IPS-NIHi7 (cell line): ENCODE results near the gene ROCK1.
A peak's percentile ranks its signal among the peaks of the same experiment; 100 is the strongest.
"Not testable (repeated sequence)": the region's sequence is repeated elsewhere in the genome, so short reads cannot be mapped to it uniquely, and the experiment has no call there.

Experiments
- DNase-seq: peaks from one replicate; pipeline ENCODE4 v3.0.0; 2012; ENCODE audit warnings: mixed read lengths; ENCODE audit errors: extremely low spot score

Gene ROCK1

DNA sequence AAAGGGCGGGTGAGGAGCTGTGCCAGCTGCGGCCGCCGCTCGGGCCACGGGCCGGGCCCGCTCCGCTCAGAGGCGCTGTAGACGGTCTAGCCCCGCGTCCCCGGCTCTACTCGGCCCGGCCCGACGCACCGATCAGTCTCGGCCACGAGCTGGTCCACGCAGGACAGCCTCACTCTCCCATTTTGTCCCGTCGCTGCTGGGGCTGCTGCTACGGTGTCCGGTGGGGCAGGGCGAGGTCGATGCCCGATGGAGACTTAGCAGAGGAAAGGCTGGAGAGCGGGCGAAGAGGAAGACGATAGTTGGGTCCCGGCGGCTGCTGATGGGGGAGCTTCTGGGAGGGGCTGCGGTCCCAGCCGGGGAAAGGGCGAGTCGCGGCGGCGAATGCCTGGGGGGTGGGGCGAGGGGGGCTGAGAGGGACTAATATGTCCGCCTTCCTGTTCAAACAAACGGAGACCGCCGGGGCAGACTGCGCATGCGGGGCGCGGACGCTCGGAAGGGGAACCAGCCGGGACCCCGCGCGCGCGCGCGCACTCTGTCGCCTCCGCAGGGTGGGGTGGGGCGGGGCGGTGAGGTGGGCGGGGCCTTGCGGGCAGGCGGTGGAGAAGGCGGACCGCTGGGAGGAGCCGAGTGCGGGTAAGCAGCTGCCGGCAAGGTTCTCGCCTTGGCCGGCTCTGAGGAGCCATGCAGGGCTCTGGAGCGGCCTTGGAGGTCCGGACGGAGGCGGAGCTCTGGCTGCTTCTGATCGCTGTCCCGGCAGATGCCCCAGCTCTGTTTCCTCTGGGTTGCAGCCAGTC, at the start of gene ROCK1:
Gene ROCK1 (minus strand): TSS at position 468 of the 794 bp plus-strand sequence. CDS start 903 bp downstream, outside the sequence.
- peak; percentile 96 for DNase-seq

GRCh38 chr18:21155443-21155842, 43.8 kb upstream of the ROCK1 start:
- DNase-seq, result no peak

DNA sequence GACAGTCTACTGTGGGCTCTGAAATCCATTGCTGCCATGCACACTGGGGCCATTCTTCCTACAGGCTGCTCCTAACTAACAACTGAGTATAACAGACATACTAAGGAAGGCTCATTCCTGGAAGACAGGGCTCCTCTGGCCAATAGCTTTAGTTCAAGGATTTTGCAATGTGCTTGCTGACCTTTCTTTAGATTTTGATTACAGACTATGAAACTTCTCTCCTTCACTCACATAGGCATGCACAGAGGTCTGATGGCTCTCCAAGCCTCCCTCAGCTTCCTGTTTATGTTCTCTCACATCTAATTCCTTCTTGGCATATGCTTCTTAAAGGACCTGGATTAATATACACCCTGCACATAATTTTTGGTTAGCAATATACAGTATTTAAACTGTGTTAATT, 34.4 kb upstream of the ROCK1 start:
- DNase-seq, result no peak

- DNase-seq, result no peak
Measured at GRCh38 chr18:21145371-21145770, 33.8 kb upstream of the ROCK1 start.

DNA sequence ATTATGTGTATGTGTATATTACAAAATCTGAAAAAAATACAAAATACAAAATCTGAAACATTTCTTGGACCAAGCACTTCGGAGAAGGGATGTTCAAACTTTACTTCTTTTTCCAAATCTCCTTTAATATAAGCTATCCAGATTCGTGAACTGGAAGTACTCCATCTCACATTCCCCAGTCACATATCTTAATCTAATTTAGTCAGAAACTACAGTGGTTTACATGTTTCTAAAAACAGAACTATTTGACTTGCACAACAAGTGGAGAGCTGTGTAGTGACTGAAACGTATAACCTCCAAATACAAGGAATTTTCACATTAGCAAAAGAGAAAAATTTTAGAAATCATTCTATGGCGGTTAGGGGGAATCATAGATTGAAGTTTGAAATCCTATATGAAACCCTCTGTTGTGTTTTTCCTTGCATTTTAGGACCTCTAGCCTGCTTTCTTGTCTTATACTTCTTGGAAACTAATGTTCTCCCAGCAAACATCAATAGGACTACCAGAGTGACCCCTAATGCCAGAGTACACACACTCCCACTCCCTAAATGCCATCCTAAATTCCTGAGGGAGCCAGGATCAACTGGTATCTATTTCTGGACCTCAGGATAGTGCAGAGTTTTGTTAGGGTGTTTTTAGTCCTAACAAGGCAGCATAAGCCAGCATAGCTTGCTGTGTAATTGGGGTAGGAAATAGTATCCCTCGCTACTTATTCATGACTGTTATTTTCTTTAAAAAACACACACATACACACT, 30.2 kb upstream of the ROCK1 start:
- DNase-seq, result no peak

- not testable (repeated sequence) for DNase-seq
Measured at GRCh38 chr18:21137719-21138488, 26.3 kb upstream of the ROCK1 start.

- DNase-seq, result no peak
Measured at GRCh38 chr18:21134895-21135294, 23.3 kb upstream of the ROCK1 start.

GRCh38 chr18:21132398-21132918, 20.8 kb upstream of the ROCK1 start:
- no peak for DNase-seq

- no peak for DNase-seq
Measured at GRCh38 chr18:21131698-21132227, 20.1 kb upstream of the ROCK1 start.

DNA sequence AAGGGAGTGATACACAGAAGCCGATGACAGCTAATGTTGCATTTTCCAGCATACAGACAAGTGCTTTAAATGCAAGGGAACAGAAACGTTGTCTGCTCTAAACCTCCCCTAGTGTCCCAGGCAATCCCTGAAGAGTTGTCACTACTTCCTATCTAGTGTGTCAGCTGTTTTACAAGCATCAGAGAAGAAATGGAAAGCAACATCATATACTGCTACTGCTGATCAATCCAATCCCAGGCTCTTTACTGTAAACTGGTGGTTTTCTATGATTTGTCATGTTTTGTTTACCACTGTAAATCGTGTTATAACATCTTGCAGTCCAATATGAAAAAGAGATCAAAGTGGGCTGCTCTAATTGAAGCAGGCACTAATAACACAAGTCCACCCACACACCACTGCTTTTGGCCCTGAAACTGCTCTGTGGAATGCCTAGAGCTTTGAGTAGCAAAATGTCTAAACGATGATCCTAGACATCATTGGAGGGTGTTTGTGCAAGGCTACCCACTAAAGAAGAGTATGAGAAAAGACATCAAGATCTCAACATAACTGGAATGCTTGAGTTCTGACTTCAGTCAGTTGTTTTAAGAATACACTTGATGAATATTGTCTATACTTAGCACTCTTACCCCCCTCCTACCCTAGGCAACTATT, 18.1 kb upstream of the ROCK1 start:
- no peak for DNase-seq

GRCh38 chr18:21123290-21123926, 11.8 kb upstream of the ROCK1 start:
- DNase-seq, result no peak

GRCh38 chr18:21118806-21119205, 7.2 kb upstream of the ROCK1 start:
- no peak for DNase-seq

GRCh38 chr18:21117409-21118131, 6.0 kb upstream of the ROCK1 start:
- DNase-seq, result no peak

GRCh38 chr18:21115519-21116411, 4.2 kb upstream of the ROCK1 start:
- DNase-seq, result peak; percentile 17

DNA sequence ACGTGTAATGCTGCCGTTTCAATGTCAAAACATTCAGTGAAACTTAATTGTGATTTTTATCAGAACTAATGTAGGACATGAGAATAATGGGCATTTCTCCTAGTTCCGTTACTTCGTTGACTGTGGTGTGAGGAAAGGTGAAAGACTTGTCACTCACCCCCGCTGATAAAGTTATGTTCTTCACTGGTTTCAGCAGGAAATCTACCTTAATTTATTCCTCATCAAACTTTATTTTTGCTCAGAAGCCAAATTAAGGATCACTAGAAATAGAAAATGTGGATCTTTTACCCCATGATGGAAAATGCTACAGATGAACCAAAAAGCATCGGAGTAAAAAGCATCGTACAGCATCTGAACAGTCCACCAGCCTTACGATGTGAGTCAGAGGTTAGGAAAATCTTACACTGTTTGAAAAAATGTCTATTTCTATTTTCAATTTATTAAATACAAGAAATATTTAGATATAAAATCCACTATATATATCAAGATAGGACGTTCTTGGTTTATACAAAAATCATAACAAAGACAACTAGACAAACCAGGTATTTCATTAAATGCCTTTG, 1.0 kb upstream of the ROCK1 start:
- no peak for DNase-seq

DNA sequence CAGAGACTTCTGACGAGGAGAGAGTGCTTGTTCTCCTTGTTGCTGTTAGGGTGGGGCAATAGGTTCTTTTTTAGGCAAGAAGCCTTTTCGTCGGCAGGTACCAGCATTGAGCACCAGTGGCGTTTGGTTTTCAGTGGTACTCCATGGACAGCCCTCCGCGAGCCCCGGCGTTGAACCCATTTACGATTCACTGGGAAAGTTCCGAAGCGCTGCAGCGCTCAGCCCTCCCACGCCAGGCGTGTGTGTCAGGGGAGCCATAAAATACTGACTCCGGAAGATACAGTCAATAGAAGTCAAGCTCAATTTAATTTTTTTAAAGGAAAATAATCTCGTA, 494 bp upstream of the ROCK1 start:
- no peak for DNase-seq

DNA sequence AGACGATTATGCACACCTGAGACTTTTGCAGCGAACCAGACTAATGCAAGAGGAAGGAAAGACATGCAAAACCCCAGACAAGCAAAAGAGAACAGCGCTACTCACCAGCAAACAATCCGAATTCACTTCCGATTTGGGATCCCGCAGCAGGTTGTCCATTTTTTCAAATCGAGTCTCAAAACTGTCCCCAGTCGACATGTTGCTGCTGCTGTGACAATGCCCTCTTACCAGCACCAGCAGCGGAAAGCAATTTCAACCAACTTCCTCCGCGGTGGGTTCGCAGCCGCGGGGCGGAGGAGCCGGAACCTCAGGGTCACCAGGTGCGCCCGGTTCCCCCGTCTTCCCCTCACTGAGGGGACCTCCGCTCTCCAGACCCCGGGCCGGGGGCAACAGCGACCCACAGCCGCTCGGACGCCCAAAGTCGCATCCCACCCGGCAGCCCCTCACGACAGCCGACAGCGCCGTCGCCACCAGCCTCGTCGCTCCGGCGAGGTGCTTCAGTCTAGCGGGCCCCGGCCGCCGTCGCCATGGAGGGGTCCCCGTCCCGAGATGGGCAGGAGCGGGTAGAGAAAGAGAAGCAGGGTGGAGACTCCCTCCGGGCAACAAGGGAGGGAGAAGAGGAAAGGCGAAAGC, 784 bp downstream of the ROCK1 start:
- DNase-seq, result peak; percentile 32

GRCh38 chr18:21109936-21110712, 1.5 kb downstream of the ROCK1 start:
- no peak for DNase-seq
